HG02588 (cell line): ENCODE data around the gene PAK1.
A peak's percentile ranks its signal among the peaks of the same experiment; 100 is the strongest.
"Not testable (repeated sequence)": the region's sequence is repeated elsewhere in the genome, so short reads cannot be mapped to it uniquely, and the experiment has no call there.

Experiments used
- ATAC-seq: cut with Tn5 transposase; IDR thresholded peaks from one replicate; pipeline ENCODE4 v1.9.1; 2021; ENCODE audit warnings: mild to moderate bottlenecking, moderate library complexity; ENCODE audit not compliant: unreplicated experiment

The PAK1 gene

GRCh38 chr11:77473801-77474683 lies at the start of gene PAK1:
TSS of gene PAK1 (minus strand) at chr11:77474094. CDS start at chr11:77392520, 81,574 bp downstream.
- ATAC-seq = peak; percentile 61

- no peak for ATAC-seq
These were observed 48.3 kb upstream of the PAK1 start for GRCh38 chr11:77522215-77522614.

- ATAC-seq = no peak
These were observed 46.0 kb upstream of the PAK1 start for GRCh38 chr11:77519847-77520246.

GRCh38 chr11:77518471-77518870 lies 44.6 kb upstream of the PAK1 start:
- no peak for ATAC-seq

- no peak for ATAC-seq
These were observed 43.9 kb upstream of the PAK1 start for GRCh38 chr11:77517753-77518152.

- no peak for ATAC-seq
These were observed 43.3 kb upstream of the PAK1 start for GRCh38 chr11:77517226-77517625.

- ATAC-seq = no peak
These were observed 41.6 kb upstream of the PAK1 start for GRCh38 chr11:77515483-77515882.

- ATAC-seq = no peak
These were observed 41.2 kb upstream of the PAK1 start for GRCh38 chr11:77515063-77515462.

GRCh38 chr11:77512092-77512491 lies 38.2 kb upstream of the PAK1 start:
- no peak for ATAC-seq

- no peak for ATAC-seq
These were observed 37.0 kb upstream of the PAK1 start for GRCh38 chr11:77510851-77511250.

- no peak for ATAC-seq
These were observed 36.2 kb upstream of the PAK1 start for GRCh38 chr11:77510095-77510494.

- no peak for ATAC-seq
These were observed 34.1 kb upstream of the PAK1 start for GRCh38 chr11:77508019-77508418.

- ATAC-seq = no peak
These were observed 33.0 kb upstream of the PAK1 start for GRCh38 chr11:77506857-77507256.

- ATAC-seq = no peak
These were observed 32.1 kb upstream of the PAK1 start for GRCh38 chr11:77505956-77506355.

- ATAC-seq = no peak
These were observed 29.1 kb upstream of the PAK1 start for GRCh38 chr11:77503006-77503405.

GRCh38 chr11:77502346-77502905 lies 28.5 kb upstream of the PAK1 start:
- no peak for ATAC-seq

- no peak for ATAC-seq
These were observed 27.9 kb upstream of the PAK1 start for GRCh38 chr11:77501758-77502157.

- ATAC-seq = no peak
These were observed 23.5 kb upstream of the PAK1 start for GRCh38 chr11:77497368-77497767.

- no peak for ATAC-seq
These were observed 21.6 kb upstream of the PAK1 start for GRCh38 chr11:77495526-77495925.

GRCh38 chr11:77490035-77490434 lies 16.1 kb upstream of the PAK1 start:
- not testable (repeated sequence) for ATAC-seq

- no peak for ATAC-seq
These were observed 13.9 kb upstream of the PAK1 start for GRCh38 chr11:77487790-77488189.

GRCh38 chr11:77479746-77480352 lies 6.0 kb upstream of the PAK1 start:
- ATAC-seq = no peak
